ENCODE data around the gene NLRP2B.
"Not testable (repeated sequence)": the region's sequence is repeated elsewhere in the genome, so short reads cannot be mapped to it uniquely, and the experiment has no call there.

NLRP2B gene

GRCh38 chrX:57655065-57655464 is 25.0 kb downstream of the NLRP2B start:
- Histone ChIP-seq H3K9ac (ENCODE audit: insufficient read length) (no peak overlapping the region), H3K36me3 (ENCODE audit: insufficient read depth, low read length) (no peaks in the 10 kb centered on the region), H3K27ac (no peak overlapping the region), H3K4me3 (no peak overlapping the region), H3K9me3 (ENCODE audit: low read depth, low read length) (no peaks in the 10 kb centered on the region)
- TF ChIP-seq POLR2AphosphoS5 (IDR thresholded peaks at IDR 0.05; ENCODE audit: borderline replicate concordance, low read depth, low read length) (no peak), FOXP2 (optimal IDR thresholded peaks at IDR 0.05; ENCODE audit: control extremely low read depth, extremely low read length, insufficient read depth) (no peak), EZH2 (IDR thresholded peaks at IDR 0.05) (no peak)
- no peak for DNase-seq (ENCODE audit: low read depth, low spot score)

GRCh38 chrX:57652705-57653104 is 27.4 kb downstream of the NLRP2B start:
- Histone ChIP-seq H3K4me3 (no peak overlapping the region), H3K36me3 (ENCODE audit: insufficient read depth, low read length) (no peaks in the 10 kb centered on the region), H3K9me3 (ENCODE audit: low read depth, low read length) (no peaks in the 10 kb centered on the region), H3K27ac (no peak overlapping the region), H3K9ac (ENCODE audit: insufficient read length) (no peak overlapping the region)
- TF ChIP-seq FOXP2 (optimal IDR thresholded peaks at IDR 0.05; ENCODE audit: control extremely low read depth, extremely low read length, insufficient read depth) (no peak), POLR2AphosphoS5 (IDR thresholded peaks at IDR 0.05; ENCODE audit: borderline replicate concordance, low read depth, low read length) (no peak)
- DNase-seq (ENCODE audit: low read depth, low spot score), result no peak

GRCh38 chrX:57651169-57651919 is 28.7 kb downstream of the NLRP2B start:
- Histone ChIP-seq H3K9ac (ENCODE audit: insufficient read length) (no peak overlapping the region), H3K9me3 (ENCODE audit: low read depth, low read length) (no peaks in the 10 kb centered on the region), H3K27ac (no peak overlapping the region), H3K4me3 (no peak overlapping the region), H3K36me3 (ENCODE audit: insufficient read depth, low read length) (no peaks in the 10 kb centered on the region)
- no peak for DNase-seq (ENCODE audit: low read depth, low spot score)
- TF ChIP-seq EZH2 (IDR thresholded peaks at IDR 0.05) (no peak), POLR2AphosphoS5 (IDR thresholded peaks at IDR 0.05; ENCODE audit: borderline replicate concordance, low read depth, low read length) (no peak), FOXP2 (optimal IDR thresholded peaks at IDR 0.05; ENCODE audit: control extremely low read depth, extremely low read length, insufficient read depth) (no peak)

GRCh38 chrX:57647020-57647419 is 33.0 kb downstream of the NLRP2B start:
- DNase-seq (ENCODE audit: low read depth, low spot score), result no peak

GRCh38 chrX:57643698-57644097 is 36.4 kb downstream of the NLRP2B start:
- Histone ChIP-seq H3K27ac (no peak overlapping the region), H3K9ac (ENCODE audit: insufficient read length) (no peak overlapping the region), H3K9me3 (ENCODE audit: low read depth, low read length) (no peaks in the 10 kb centered on the region), H3K36me3 (ENCODE audit: insufficient read depth, low read length) (no peaks in the 10 kb centered on the region), H3K4me3 (no peak overlapping the region)
- TF ChIP-seq POLR2AphosphoS5 (IDR thresholded peaks at IDR 0.05; ENCODE audit: borderline replicate concordance, low read depth, low read length), result no peak
- TF ChIP-seq EZH2 (IDR thresholded peaks at IDR 0.05), result no peak
- no peak for TF ChIP-seq FOXP2 (optimal IDR thresholded peaks at IDR 0.05; ENCODE audit: control extremely low read depth, extremely low read length, insufficient read depth)
- DNase-seq (ENCODE audit: low read depth, low spot score), result no peak

More at GRCh38 chrX:57647020-57647419, 33.0 kb downstream of the NLRP2B start:
- TF ChIP-seq POLR2AphosphoS5 (IDR thresholded peaks at IDR 0.05; ENCODE audit: borderline replicate concordance, low read depth, low read length) (no peak), EZH2 (IDR thresholded peaks at IDR 0.05) (no peak), FOXP2 (optimal IDR thresholded peaks at IDR 0.05; ENCODE audit: control extremely low read depth, extremely low read length, insufficient read depth) (no peak)
- Histone ChIP-seq H3K9ac (ENCODE audit: insufficient read length) (no peak overlapping the region), H3K36me3 (ENCODE audit: insufficient read depth, low read length) (no peaks in the 10 kb centered on the region), H3K9me3 (ENCODE audit: low read depth, low read length) (no peaks in the 10 kb centered on the region), H3K4me3 (no peak overlapping the region), H3K27ac (no peak overlapping the region)

- no peak overlapping the region for H3K27ac ChIP-seq
- TF ChIP-seq FOXP2 (optimal IDR thresholded peaks at IDR 0.05; ENCODE audit: control extremely low read depth, extremely low read length, insufficient read depth) (no peak), POLR2AphosphoS5 (IDR thresholded peaks at IDR 0.05; ENCODE audit: borderline replicate concordance, low read depth, low read length) (no peak), EZH2 (IDR thresholded peaks at IDR 0.05) (no peak)
- DNase-seq (ENCODE audit: low read depth, low spot score), result no peak
- no peaks in the 10 kb centered on the region for H3K36me3 ChIP-seq (ENCODE audit: insufficient read depth, low read length)
- H3K9me3 ChIP-seq (ENCODE audit: low read depth, low read length), result no peaks in the 10 kb centered on the region
- no peak overlapping the region for H3K9ac ChIP-seq (ENCODE audit: insufficient read length)
- no peak overlapping the region for H3K4me3 ChIP-seq
Measured at GRCh38 chrX:57641338-57641737, 38.7 kb downstream of the NLRP2B start.

GRCh38 chrX:57640674-57641016 is 39.4 kb downstream of the NLRP2B start:
- Histone ChIP-seq H3K9me3 (ENCODE audit: low read depth, low read length) (no peaks in the 10 kb centered on the region), H3K4me3 (no peak overlapping the region), H3K9ac (ENCODE audit: insufficient read length) (no peak overlapping the region), H3K27ac (no peak overlapping the region), H3K36me3 (ENCODE audit: insufficient read depth, low read length) (no peaks in the 10 kb centered on the region)
- TF ChIP-seq FOXP2 (optimal IDR thresholded peaks at IDR 0.05; ENCODE audit: control extremely low read depth, extremely low read length, insufficient read depth) (no peak), POLR2AphosphoS5 (IDR thresholded peaks at IDR 0.05; ENCODE audit: borderline replicate concordance, low read depth, low read length) (no peak), EZH2 (IDR thresholded peaks at IDR 0.05) (no peak)
- no peak for DNase-seq (ENCODE audit: low read depth, low spot score)

- not testable (repeated sequence) for H3K27ac ChIP-seq; H3K36me3 ChIP-seq (ENCODE audit: insufficient read depth, low read length); H3K9ac ChIP-seq (ENCODE audit: insufficient read length); DNase-seq (ENCODE audit: low read depth, low spot score); H3K4me3 ChIP-seq; H3K9me3 ChIP-seq (ENCODE audit: low read depth, low read length)
Measured at GRCh38 chrX:57629438-57629837, 50.6 kb downstream of the NLRP2B start.
